ENCODE results near the gene ST14. TPM values are rescaled to one million over a fixed set of nuclear protein-coding genes. Genes with fewer than 3 reads are reported as not detected.
"Not testable (repeated sequence)": the region's sequence is repeated elsewhere in the genome, so short reads cannot be mapped to it uniquely, and the experiment has no call there.

Gene ST14
- total RNA-seq, 1 donor from 2014 or later = 1.4 TPM

DNA sequence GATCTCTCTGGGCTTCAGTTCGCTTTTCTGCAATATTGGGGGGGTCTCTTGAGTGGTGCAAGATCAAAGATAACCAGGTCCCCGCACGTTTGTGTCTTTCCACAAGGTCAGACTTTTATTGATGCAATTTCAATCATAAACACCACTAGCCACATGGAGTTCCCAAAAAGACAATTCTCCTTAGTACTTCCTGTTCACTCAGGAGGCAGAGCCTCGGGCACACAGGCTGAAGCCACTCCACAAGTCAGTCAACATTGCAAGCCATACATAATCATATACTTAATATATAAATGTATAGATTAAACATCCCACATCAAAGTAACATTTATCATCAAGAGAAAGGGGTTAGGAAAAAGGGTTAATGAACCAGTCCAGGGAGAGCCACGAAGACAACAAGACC is 12.0 kb downstream of the ST14 start:
- H3K4me3 Mint-ChIP-seq = no peak overlapping the region
- Histone ChIP-seq H2AFZ (replicated peaks) (no peak overlapping the region), H3K79me2 (ENCODE audit: low read depth) (no peaks in the 10 kb centered on the region), H3K9ac (no peak overlapping the region), H3K27ac (no peak overlapping the region), H3K27me3 (no peaks in the 10 kb centered on the region), H3K36me3 (no peaks in the 10 kb centered on the region), H3F3A (ENCODE audit: low read depth) (no peaks in the 10 kb centered on the region), H3K4me1 (no peaks in the 10 kb centered on the region), H4K20me1 (ENCODE audit: low read depth) (no peaks in the 10 kb centered on the region), H3K4me2 (no peak overlapping the region), H3K4me3 (no peak overlapping the region), H3K9me3 (ENCODE audit: low read depth) (no peaks in the 10 kb centered on the region)
- H3K27me3 Mint-ChIP-seq (ENCODE audit: insufficient read depth, low read depth) = peaks cover 3% of the 10 kb centered on the region
- no peaks in the 10 kb centered on the region for H3K36me3 Mint-ChIP-seq
- H3K27ac Mint-ChIP-seq = no peak overlapping the region
- H3K9me3 Mint-ChIP-seq = no peaks in the 10 kb centered on the region
- no peaks in the 10 kb centered on the region for H3K4me1 Mint-ChIP-seq
- no peak for DNase-seq (ENCODE audit: low spot score)
- TF ChIP-seq EZH2phosphoT487 (IDR thresholded peaks at IDR 0.05) = no peak
- TF ChIP-seq EZH2 (IDR thresholded peaks at IDR 0.05) = no peak
- TF ChIP-seq, protein P1, sequence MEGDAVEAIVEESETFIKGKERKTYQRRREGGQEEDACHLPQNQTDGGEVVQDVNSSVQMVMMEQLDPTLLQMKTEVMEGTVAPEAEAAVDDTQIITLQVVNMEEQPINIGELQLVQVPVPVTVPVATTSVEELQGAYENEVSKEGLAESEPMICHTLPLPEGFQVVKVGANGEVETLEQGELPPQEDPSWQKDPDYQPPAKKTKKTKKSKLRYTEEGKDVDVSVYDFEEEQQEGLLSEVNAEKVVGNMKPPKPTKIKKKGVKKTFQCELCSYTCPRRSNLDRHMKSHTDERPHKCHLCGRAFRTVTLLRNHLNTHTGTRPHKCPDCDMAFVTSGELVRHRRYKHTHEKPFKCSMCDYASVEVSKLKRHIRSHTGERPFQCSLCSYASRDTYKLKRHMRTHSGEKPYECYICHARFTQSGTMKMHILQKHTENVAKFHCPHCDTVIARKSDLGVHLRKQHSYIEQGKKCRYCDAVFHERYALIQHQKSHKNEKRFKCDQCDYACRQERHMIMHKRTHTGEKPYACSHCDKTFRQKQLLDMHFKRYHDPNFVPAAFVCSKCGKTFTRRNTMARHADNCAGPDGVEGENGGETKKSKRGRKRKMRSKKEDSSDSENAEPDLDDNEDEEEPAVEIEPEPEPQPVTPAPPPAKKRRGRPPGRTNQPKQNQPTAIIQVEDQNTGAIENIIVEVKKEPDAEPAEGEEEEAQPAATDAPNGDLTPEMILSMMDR (IDR thresholded peaks at IDR 0.05) = no peak

DNA sequence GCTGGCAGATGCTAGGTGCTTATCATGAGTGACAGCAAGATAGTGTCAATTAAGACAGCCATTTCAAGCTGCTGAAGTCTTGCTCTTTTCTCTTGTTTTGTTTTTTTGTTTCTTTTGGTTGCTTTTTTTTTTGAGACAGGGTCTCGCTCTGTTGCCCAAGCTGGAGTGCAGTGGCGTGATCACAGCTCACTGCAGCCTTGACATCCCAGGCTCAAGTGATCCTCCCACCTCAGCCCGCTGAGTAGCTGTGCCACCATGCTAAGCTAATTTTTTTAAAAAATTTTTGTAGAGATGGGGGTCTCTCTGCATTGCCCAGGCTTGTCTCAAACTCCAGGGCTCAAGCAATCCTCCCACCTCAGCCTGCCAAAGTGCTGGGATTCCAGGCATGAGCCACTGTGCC is 12.4 kb downstream of the ST14 start:
- H3K9ac ChIP-seq; H3K4me2 ChIP-seq; H3K9me3 ChIP-seq (ENCODE audit: low read depth); H2AFZ ChIP-seq (replicated peaks); H3K27me3 Mint-ChIP-seq (ENCODE audit: insufficient read depth, low read depth); H3K4me3 Mint-ChIP-seq; H3K79me2 ChIP-seq (ENCODE audit: low read depth); H3F3A ChIP-seq (ENCODE audit: low read depth); DNase-seq (ENCODE audit: low spot score); H3K27ac Mint-ChIP-seq; H3K4me3 ChIP-seq; H3K4me1 ChIP-seq; H3K27ac ChIP-seq; H4K20me1 ChIP-seq (ENCODE audit: low read depth); H3K4me1 Mint-ChIP-seq; H3K27me3 ChIP-seq; H3K36me3 ChIP-seq; H3K9me3 Mint-ChIP-seq; H3K36me3 Mint-ChIP-seq: not testable (repeated sequence)

DNA sequence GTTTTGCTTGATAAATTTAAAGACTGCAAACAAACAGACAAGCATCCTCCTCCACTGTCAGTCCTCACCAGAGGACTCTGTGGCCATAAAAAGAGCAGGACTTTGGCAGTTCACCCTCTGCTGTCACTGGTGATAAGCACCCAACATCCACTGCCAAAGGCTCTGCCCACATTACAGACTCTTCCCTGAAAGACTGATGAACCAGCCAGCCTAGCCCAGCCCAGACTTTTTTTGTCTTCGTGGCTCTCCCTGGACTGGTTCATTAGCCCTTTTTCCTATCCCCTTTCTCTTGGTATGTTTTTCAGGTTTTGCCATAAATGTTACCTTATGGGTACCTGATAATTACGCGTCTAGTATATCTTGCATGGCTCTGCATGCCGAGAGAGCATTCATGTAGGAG is 15.1 kb downstream of the ST14 start:
- H3K27me3 Mint-ChIP-seq (ENCODE audit: insufficient read depth, low read depth) = peaks cover 3% of the 10 kb centered on the region
- H3F3A ChIP-seq (ENCODE audit: low read depth) = no peaks in the 10 kb centered on the region

DNA sequence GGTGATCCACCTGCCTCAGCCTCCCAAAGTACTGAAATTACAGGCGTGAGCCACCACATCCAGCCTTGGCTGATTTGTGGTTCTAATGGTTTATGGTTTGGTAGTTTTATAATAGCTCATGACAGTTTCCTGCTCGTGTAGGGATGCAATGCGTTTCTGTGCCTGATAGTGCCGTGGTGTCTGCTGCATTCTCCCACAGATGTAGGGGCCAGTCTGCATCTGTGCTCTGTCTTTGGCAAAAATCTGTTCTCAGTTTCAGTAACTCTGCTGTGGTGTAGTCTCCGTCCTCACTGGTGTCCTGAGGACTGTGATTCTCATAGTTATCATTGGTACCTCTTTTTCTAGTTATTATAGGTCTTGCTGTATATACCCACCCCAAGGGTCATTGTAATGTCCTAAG is 16.3 kb downstream of the ST14 start:
- Histone ChIP-seq H3K4me2 (no peak overlapping the region), H3K9ac (no peak overlapping the region), H3K36me3 (no peaks in the 10 kb centered on the region), H3K4me1 (no peaks in the 10 kb centered on the region), H4K20me1 (ENCODE audit: low read depth) (no peaks in the 10 kb centered on the region), H3K79me2 (ENCODE audit: low read depth) (no peaks in the 10 kb centered on the region), H3K27ac (no peak overlapping the region), H3K4me3 (no peak overlapping the region), H3K27me3 (no peaks in the 10 kb centered on the region), H3K9me3 (ENCODE audit: low read depth) (no peaks in the 10 kb centered on the region), H2AFZ (replicated peaks) (no peak overlapping the region), H3F3A (ENCODE audit: low read depth) (no peaks in the 10 kb centered on the region)
- no peaks in the 10 kb centered on the region for H3K9me3 Mint-ChIP-seq
- H3K36me3 Mint-ChIP-seq = no peaks in the 10 kb centered on the region
- H3K4me3 Mint-ChIP-seq = no peak overlapping the region
- H3K27me3 Mint-ChIP-seq (ENCODE audit: insufficient read depth, low read depth) = no peaks in the 10 kb centered on the region
- no peak for DNase-seq (ENCODE audit: low spot score)
- H3K27ac Mint-ChIP-seq = no peak overlapping the region
- TF ChIP-seq EZH2phosphoT487 (IDR thresholded peaks at IDR 0.05) (no peak), EZH2 (IDR thresholded peaks at IDR 0.05) (no peak)
- TF ChIP-seq, protein P1 (IDR thresholded peaks at IDR 0.05) = no peak
- peaks cover 4% of the 10 kb centered on the region for H3K4me1 Mint-ChIP-seq

More for the DNA sequence above, 15.1 kb downstream of the ST14 start:
- TF ChIP-seq, protein P1 (IDR thresholded peaks at IDR 0.05) = no peak
- no peaks in the 10 kb centered on the region for H3K27me3 ChIP-seq
- no peaks in the 10 kb centered on the region for H3K36me3 Mint-ChIP-seq
- H2AFZ ChIP-seq (replicated peaks) = no peak overlapping the region
- H3K79me2 ChIP-seq (ENCODE audit: low read depth) = no peaks in the 10 kb centered on the region
- no peak for DNase-seq (ENCODE audit: low spot score)
- no peak overlapping the region for H3K4me3 ChIP-seq
- no peak overlapping the region for H3K4me3 Mint-ChIP-seq
- H3K4me1 Mint-ChIP-seq = no peaks in the 10 kb centered on the region
- no peak overlapping the region for H3K9ac ChIP-seq
- no peaks in the 10 kb centered on the region for H3K9me3 ChIP-seq (ENCODE audit: low read depth)
- no peak overlapping the region for H3K4me2 ChIP-seq
- H3K36me3 ChIP-seq = no peaks in the 10 kb centered on the region
- no peaks in the 10 kb centered on the region for H3K9me3 Mint-ChIP-seq
- H3K27ac ChIP-seq = no peak overlapping the region
- H3K27ac Mint-ChIP-seq = no peak overlapping the region
- no peaks in the 10 kb centered on the region for H3K4me1 ChIP-seq
- no peaks in the 10 kb centered on the region for H4K20me1 ChIP-seq (ENCODE audit: low read depth)
